B cell (primary cell): ENCODE data around the gene ANKRD33. TPM values are rescaled to one million over a fixed set of nuclear protein-coding genes. Genes with fewer than 3 reads are reported as not detected.
A peak's percentile ranks its signal among the peaks of the same experiment; 100 is the strongest.

ENCODE experiments used
- ATAC-seq: fragments of 200-7000 bp; cut with Tn5 transposase; one replicate; pipeline ENCODE4 v1.10.0; 2021; ENCODE audit warnings: low read depth, mild to moderate bottlenecking, moderate number of reproducible peaks, moderate library complexity
- CTCF ChIA-PET: fragments of 350-600 bp; sonication (Branson Sonifier 250); formaldehyde crosslinking; loops from one replicate; lab custom pipeline; 2021; ENCODE audit warnings: antibody characterized with exemption, inconsistent platforms; lab: Charles Lee
- POLR2A ChIA-PET: fragments of 350-600 bp; sonication (Branson Sonifier 250); formaldehyde crosslinking; loops from one replicate; lab custom pipeline; 2021; ENCODE audit warnings: antibody characterized with exemption; lab: Charles Lee
- DNase-seq: peaks from one replicate; pipeline ENCODE4 v3.0.0; 2013
- H2AFZ ChIP-seq: 2 replicates; pipeline ENCODE4 v1.6.1; 2012; ENCODE audit warnings: mild to moderate bottlenecking, low read depth, low read length; ENCODE audit not compliant: insufficient read depth, poor library complexity, severe bottlenecking
- H3K27ac ChIP-seq, 2 donors: 1 replicate in 1 of 2; 2 replicates in 1 of 2; pipeline ENCODE4 v1.5.1; 2012 to 2013; ENCODE audit warnings: low read length in 2 of 2, mild to moderate bottlenecking in 2 of 2, moderate library complexity in 1 of 2
- H3K27me3 ChIP-seq, 4 experiments: fragments of 200-600 bp in 1 of 4; sonication (generic) in 1 of 4; replicated peaks in 1 of 4; 1 replicate in 2 of 4; 2 replicates in 2 of 4; pipeline versions ENCODE4 v1.6.1 to v1.7.0; 2013 to 2016; ENCODE audit warnings: low read length in 3 of 4, mild to moderate bottlenecking in 2 of 4, mixed read lengths in 1 of 4, moderate library complexity in 1 of 4; ENCODE audit not compliant: insufficient read depth in 4 of 4, control insufficient read depth in 3 of 4; ENCODE audit errors: control extremely low read depth in 1 of 4
- H3K36me3 ChIP-seq, 2 experiments: replicated peaks in 1 of 2; 1 replicate in 1 of 2; 2 replicates in 1 of 2; pipeline versions ENCODE4 v1.6.1 to v1.7.1; 2013; ENCODE audit warnings: low read length in 1 of 2; ENCODE audit not compliant: insufficient read depth in 2 of 2, control insufficient read depth in 1 of 2; ENCODE audit errors: control extremely low read depth in 1 of 2, extremely low read depth in 1 of 2
- H3K4me1 ChIP-seq, 2 donors: fragments of 200-600 bp in 1 of 2; sonication (generic) in 1 of 2; 1 replicate in 1 of 2; 2 replicates in 1 of 2; pipeline versions ENCODE4 v1.5.1 to v1.6.1; 2013 to 2017; ENCODE audit warnings: low read length in 2 of 2; ENCODE audit not compliant: control insufficient read depth in 2 of 2, insufficient read depth in 2 of 2
- H3K4me2 ChIP-seq: replicated peaks from 2 replicates; pipeline ENCODE3; 2012; ENCODE audit warnings: mild to moderate bottlenecking, low read depth, low read length; ENCODE audit not compliant: poor library complexity, severe bottlenecking
- H3K4me3 ChIP-seq, 5 experiments: fragments of 200-600 bp in 1 of 5; sonication (generic) in 1 of 5; 1 replicate in 3 of 5; 2 replicates in 2 of 5; pipeline versions ENCODE4 v1.5.1 to v1.7.0; 2011 to 2016; ENCODE audit warnings: low read length in 4 of 5, mild to moderate bottlenecking in 4 of 5, low read depth in 2 of 5, control low read depth in 1 of 5, moderate library complexity in 1 of 5; ENCODE audit not compliant: insufficient read depth in 1 of 5; ENCODE audit errors: control extremely low read depth in 1 of 5, extremely low read depth in 1 of 5
- H3K79me2 ChIP-seq: fragments of 200-600 bp; sonication (generic); one replicate; pipeline ENCODE4 v1.6.0; 2016; ENCODE audit warnings: low read length; ENCODE audit not compliant: control insufficient read depth, insufficient read depth
- H3K9ac ChIP-seq: fragments of 200-600 bp; sonication (generic); 2 replicates; pipeline ENCODE4 v1.6.1; 2017; ENCODE audit warnings: mild to moderate bottlenecking, low read length, moderate library complexity
- H3K9me3 ChIP-seq, 3 donors: one replicate each; pipeline versions ENCODE4 v1.6.1 to v1.7.1; 2013; ENCODE audit warnings: low read length in 2 of 3; ENCODE audit not compliant: control insufficient read depth in 2 of 3, insufficient read depth in 1 of 3; ENCODE audit errors: control extremely low read depth in 1 of 3
- H4K20me1 ChIP-seq: 2 replicates; pipeline ENCODE4 v1.6.0; 2012; ENCODE audit warnings: mild to moderate bottlenecking, low read length; ENCODE audit not compliant: insufficient read depth, control insufficient read depth, poor library complexity, severe bottlenecking
- H3K27ac Mint-ChIP-seq: one replicate; pipeline ENCODE4 v1.8.0; 2021; ENCODE audit warnings: mixed read lengths
- H3K27me3 Mint-ChIP-seq: one replicate; pipeline ENCODE4 v1.8.0; 2021; ENCODE audit warnings: mixed read lengths
- H3K4me1 Mint-ChIP-seq: one replicate; pipeline ENCODE4 v1.8.0; 2021; ENCODE audit warnings: mixed read lengths
- H3K4me3 Mint-ChIP-seq: one replicate; pipeline ENCODE4 v1.8.0; 2021; ENCODE audit warnings: mixed read lengths
- H3K9me3 Mint-ChIP-seq: one replicate; pipeline ENCODE4 v1.8.0; 2022; ENCODE audit warnings: mixed read lengths; ENCODE audit not compliant: insufficient read depth
- CTCF ChIP-seq: fragments of 200-600 bp; IDR thresholded peaks from one replicate; pipeline ENCODE4 v1.8.0; 2022; ENCODE audit warnings: antibody characterized with exemption, mild to moderate bottlenecking
- EZH2 ChIP-seq: IDR thresholded peaks from 2 replicates; pipeline ENCODE4 v1.6.1; 2012; ENCODE audit warnings: borderline replicate concordance, low read depth, mild to moderate bottlenecking, moderate library complexity, low read length; ENCODE audit not compliant: insufficient read depth, poor library complexity, severe bottlenecking
- WGBS: methylation state at CpG from one replicate; pipeline ENCODE4 v1.1.5; 2013; ENCODE audit warnings: missing lambda C conversion rate; ENCODE audit not compliant: insufficient coverage; 5-methylcytosine and 5-hydroxymethylcytosine counted together
- intact Hi-C: fragments of 100-400 bp; cut with micrococcal nuclease; formaldehyde crosslinking; loops from one replicate; pipeline ENCODE4 v1.10.0; 2022
- polyA plus RNA-seq: library from polyadenylated mRNA; depleted of rRNA; stranded (reverse); fragments of >200 nt; gene quantifications from 2 replicates; pipeline ENCODE4 v1.2.3, GENCODE V29; 2012
- total RNA-seq, 2 donors: library from RNA; stranded (reverse); fragments of 120-200 nt in 1 of 2; gene quantifications; 1 replicate in 1 of 2; 2 replicates in 1 of 2; pipeline versions ENCODE4 v1.2.3 to v1.2.4, GENCODE V29; 2013 to 2022

The ANKRD33 gene
- total and polyA plus RNA-seq, 2 donors (not counting 1 experiment from before 2014, with no cell fraction given), result not detected

GRCh38 chr12:51846911-51847642, 40.8 kb upstream of the ANKRD33 start:
- no peaks in the 10 kb centered on the region for H3K9me3 Mint-ChIP-seq
- WGBS, result 3% methylated on average over 50 of the region's 59 CpGs
- Histone ChIP-seq H3K9ac (peak overlapping the region; percentile 68), H3K4me1 (peaks cover 22 to 29% of the 10 kb centered on the region in 2 donors), H3K79me2 (no peaks in the 10 kb centered on the region), H3K4me3 (peak overlapping the region in 4 of 5 experiments; percentile 41 to 63 (median 56)), H3K27ac (no peak overlapping the region), H3K36me3 (no peaks in the 10 kb centered on the region), H3K9me3 (peaks cover 0 to 12% (median 0%) of the 10 kb centered on the region in 3 donors), H2AFZ (peak overlapping the region; percentile 74), H4K20me1 (no peaks in the 10 kb centered on the region), H3K27me3 (peaks cover 0 to 70% (median 21%) of the 10 kb centered on the region in 4 experiments), H3K4me2 (peak overlapping the region; percentile 96)
- H3K4me1 Mint-ChIP-seq, result peaks cover 11% of the 10 kb centered on the region
- intact Hi-C loops, result no loop called here
- no peak for TF ChIP-seq CTCF
- no peak for TF ChIP-seq EZH2
- peak overlapping the region; percentile 82 for H3K4me3 Mint-ChIP-seq
- no peak overlapping the region for H3K27ac Mint-ChIP-seq
- ChIA-PET POLR2A (no interaction called here), CTCF (no interaction called here)
- ATAC-seq (peak; percentile 70), DNase-seq (peak; percentile 69)
- H3K27me3 Mint-ChIP-seq, result peaks cover 54% of the 10 kb centered on the region

GRCh38 chr12:51847643-51848325, 40.1 kb upstream of the ANKRD33 start:
- no peak for ATAC-seq
- no peaks in the 10 kb centered on the region for H3K79me2 ChIP-seq
- peak overlapping the region; percentile 96 for H3K4me2 ChIP-seq
- H2AFZ ChIP-seq, result peak overlapping the region; percentile 74
- no peaks in the 10 kb centered on the region for H3K36me3 ChIP-seq
- peaks cover 58% of the 10 kb centered on the region for H3K27me3 Mint-ChIP-seq
- no peaks in the 10 kb centered on the region for H4K20me1 ChIP-seq
- peak overlapping the region in 3 of 5 experiments; percentile 21 to 63 (median 53) for H3K4me3 ChIP-seq
- H3K4me1 Mint-ChIP-seq, result peaks cover 11% of the 10 kb centered on the region
- H3K27ac ChIP-seq, result no peak overlapping the region
- ChIA-PET POLR2A (no interaction called here), CTCF (no interaction called here)
- peak overlapping the region; percentile 59 for H3K4me3 Mint-ChIP-seq
- peaks cover 0 to 12% (median 0%) of the 10 kb centered on the region in 3 donors for H3K9me3 ChIP-seq
- H3K9me3 Mint-ChIP-seq, result no peaks in the 10 kb centered on the region
- intact Hi-C loops, result no loop called here
- H3K4me1 ChIP-seq, result peaks cover 22 to 29% of the 10 kb centered on the region in 2 donors
- H3K27ac Mint-ChIP-seq, result no peak overlapping the region
- H3K27me3 ChIP-seq, result peaks cover 0 to 69% (median 22%) of the 10 kb centered on the region in 4 experiments
- peak; percentile 41 for TF ChIP-seq EZH2
- no peak for TF ChIP-seq CTCF
- DNase-seq, result peak; percentile 47
- peak overlapping the region; percentile 68 for H3K9ac ChIP-seq
- 2% methylated on average over 25 of the region's 40 CpGs for WGBS
